IMR-90 (cell line): ENCODE data around the gene CIITA. TPM values are rescaled to one million over a fixed set of nuclear protein-coding genes. Genes with fewer than 3 reads are reported as not detected.

Source experiments
- ATAC-seq: fragments of 200-7000 bp; cut with Tn5 transposase; 2 replicates; pipeline ENCODE4 v1.9.1; 2020; ENCODE audit warnings: low read depth, mild to moderate bottlenecking, moderate library complexity
- BruUV-seq: library from RNA; stranded (reverse); fragments of 400-500 nt; replicated peaks from 2 replicates; lab custom pipeline; 2021; lab: Mats Ljungman, UMichigan
- CTCF ChIA-PET: fragments of 300-600 bp; formaldehyde crosslinking; extraction: SDS; loops from one replicate; lab custom pipeline; 2021; ENCODE audit warnings: antibody characterized with exemption; lab: Yijun Ruan, JAX
- POLR2A ChIA-PET: fragments of 300-600 bp; sonication (Branson Sonifier 250); formaldehyde crosslinking; loops from one replicate; lab custom pipeline; 2022; ENCODE audit warnings: antibody characterized with exemption; ENCODE audit not compliant: unreplicated experiment; lab: Charles Lee
- DNase-seq: peaks from one replicate; pipeline ENCODE4 v3.0.0; 2013
- H2AFZ ChIP-seq: replicated peaks from 2 replicates; pipeline ENCODE3; 2013; ENCODE audit warnings: low read length, mild to moderate bottlenecking; ENCODE audit not compliant: poor library complexity
- H2AK5ac ChIP-seq: 2 replicates; pipeline ENCODE4 v1.6.1; 2013; ENCODE audit warnings: low read depth, low read length, inconsistent platforms
- H2AK9ac ChIP-seq: replicated peaks from 2 replicates; pipeline ENCODE3; 2013; ENCODE audit warnings: mild to moderate bottlenecking, low read depth, low read length, moderate library complexity; ENCODE audit not compliant: poor library complexity
- H2BK120ac ChIP-seq: 2 replicates; pipeline ENCODE4 v1.6.1; 2013; ENCODE audit warnings: low read depth, low read length, inconsistent platforms
- H2BK15ac ChIP-seq: 3 replicates; pipeline ENCODE4 v1.6.1; 2013; ENCODE audit warnings: low read depth, low read length, inconsistent platforms
- H2BK20ac ChIP-seq: 2 replicates; pipeline ENCODE4 v1.6.1; 2013; ENCODE audit warnings: low read depth, mild to moderate bottlenecking, inconsistent platforms, low read length, moderate library complexity
- H2BK5ac ChIP-seq: 2 replicates; pipeline ENCODE4 v1.6.1; 2013; ENCODE audit warnings: mild to moderate bottlenecking, low read depth, low read length, inconsistent platforms; ENCODE audit not compliant: poor library complexity, severe bottlenecking
- H3K14ac ChIP-seq: replicated peaks from 2 replicates; pipeline ENCODE4 v1.6.1; 2013; ENCODE audit warnings: low read depth, low read length, inconsistent platforms
- H3K18ac ChIP-seq: 2 replicates; pipeline ENCODE4 v1.6.1; 2013; ENCODE audit warnings: low read depth, low read length, control low read depth
- H3K23ac ChIP-seq: 2 replicates; pipeline ENCODE4 v1.6.1; 2013; ENCODE audit warnings: low read depth, low read length, inconsistent platforms
- H3K27ac ChIP-seq: 2 replicates; pipeline ENCODE4 v1.5.1; 2013; ENCODE audit warnings: mild to moderate bottlenecking, control low read depth, low read length; ENCODE audit not compliant: insufficient read depth
- H3K27me3 ChIP-seq: 2 replicates; pipeline ENCODE4 v1.6.1; 2013; ENCODE audit warnings: low read length; ENCODE audit not compliant: control insufficient read depth, insufficient read depth
- H3K36me3 ChIP-seq: 2 replicates; pipeline ENCODE4 v1.6.1; 2013; ENCODE audit warnings: low read length, mixed read lengths; ENCODE audit not compliant: control insufficient read depth, insufficient read depth
- H3K4ac ChIP-seq: 2 replicates; pipeline ENCODE4 v1.6.1; 2013; ENCODE audit warnings: low read depth, low read length, inconsistent platforms
- H3K4me1 ChIP-seq: 2 replicates; pipeline ENCODE4 v1.6.1; 2013; ENCODE audit warnings: low read length, mixed read lengths; ENCODE audit not compliant: control insufficient read depth, insufficient read depth
- H3K4me2 ChIP-seq: 2 replicates; pipeline ENCODE4 v1.6.1; 2013; ENCODE audit warnings: low read depth, mild to moderate bottlenecking, control low read depth, low read length, moderate library complexity
- H3K4me3 ChIP-seq: 2 replicates; pipeline ENCODE4 v1.5.1; 2013; ENCODE audit warnings: low read depth, mild to moderate bottlenecking, control low read depth, low read length, moderate library complexity; ENCODE audit not compliant: insufficient read depth
- H3K56ac ChIP-seq: 2 replicates; pipeline ENCODE4 v1.6.1; 2013; ENCODE audit warnings: low read length, inconsistent platforms; ENCODE audit not compliant: insufficient read depth; ENCODE audit errors: extremely low read depth
- H3K79me1 ChIP-seq, 2 experiments: 2 replicates each; pipeline ENCODE4 v1.6.1; 2013; ENCODE audit warnings: low read length in 2 of 2, inconsistent platforms in 1 of 2, low read depth in 1 of 2
- H3K9ac ChIP-seq: 2 replicates; pipeline ENCODE4 v1.6.1; 2013; ENCODE audit warnings: low read depth, low read length, control low read depth
- H3K9me1 ChIP-seq: 2 replicates; pipeline ENCODE4 v1.6.1; 2013; ENCODE audit warnings: low read length, inconsistent platforms; ENCODE audit not compliant: insufficient read depth
- H3K9me3 ChIP-seq: 2 replicates; pipeline ENCODE4 v1.6.1; 2013; ENCODE audit warnings: low read length; ENCODE audit not compliant: control insufficient read depth, insufficient read depth
- H4K20me1 ChIP-seq: 2 replicates; pipeline ENCODE4 v1.6.1; 2013; ENCODE audit warnings: low read length, inconsistent platforms; ENCODE audit not compliant: insufficient read depth
- H4K5ac ChIP-seq: 2 replicates; pipeline ENCODE4 v1.6.1; 2013; ENCODE audit warnings: mild to moderate bottlenecking, low read depth, low read length, control low read depth
- H4K8ac ChIP-seq, 2 experiments: 2 replicates each; pipeline ENCODE4 v1.6.1; 2013; ENCODE audit warnings: low read depth in 2 of 2, low read length in 2 of 2, control low read depth in 1 of 2, inconsistent platforms in 1 of 2
- H4K91ac ChIP-seq: 2 replicates; pipeline ENCODE4 v1.6.1; 2013; ENCODE audit warnings: low read depth, low read length, inconsistent platforms; ENCODE audit not compliant: insufficient read depth
- BHLHE40 ChIP-seq: fragments of 150-350 bp; IDR thresholded peaks from 2 replicates; pipeline ENCODE4 v1.6.1; 2016; ENCODE audit warnings: mild to moderate bottlenecking, low read depth, low read length
- CEBPB ChIP-seq: IDR thresholded peaks from 2 replicates; pipeline ENCODE4 v1.6.1; 2012; ENCODE audit warnings: low read depth, low read length, improper control_type of control experiment
- CHD1 ChIP-seq: IDR thresholded peaks from 2 replicates; pipeline ENCODE4 v1.6.1; 2012; ENCODE audit warnings: low read depth, low read length, improper control_type of control experiment
- CTCF ChIP-seq: conservative IDR thresholded peaks from 2 replicates; pipeline ENCODE4 v1.5.1; 2012; ENCODE audit warnings: mild to moderate bottlenecking, low read depth, low read length, improper control_type of control experiment
- FOS ChIP-seq: fragments of 150-350 bp; IDR thresholded peaks from 2 replicates; pipeline ENCODE4 v1.6.1; 2016; ENCODE audit warnings: low read depth, low read length
- MAZ ChIP-seq: IDR thresholded peaks from 2 replicates; pipeline ENCODE4 v1.6.1; 2012; ENCODE audit warnings: low read depth, mild to moderate bottlenecking, low read length, improper control_type of control experiment, moderate library complexity, borderline replicate concordance
- MXI1 ChIP-seq: IDR thresholded peaks from 2 replicates; pipeline ENCODE4 v1.6.1; 2012; ENCODE audit warnings: low read depth, mild to moderate bottlenecking, low read length, moderate library complexity, borderline replicate concordance
- NFE2L2 ChIP-seq: fragments of 150-350 bp; IDR thresholded peaks from 2 replicates; pipeline ENCODE4 v1.6.1; 2016; ENCODE audit warnings: low read depth, mild to moderate bottlenecking, low read length
- POLR2A ChIP-seq: IDR thresholded peaks from 2 replicates; pipeline ENCODE4 v1.6.1; 2012; ENCODE audit warnings: mild to moderate bottlenecking, low read depth, low read length
- RAD21 ChIP-seq: IDR thresholded peaks from 2 replicates; pipeline ENCODE4 v1.6.1; 2012; ENCODE audit warnings: low read length, improper control_type of control experiment
- SMC3 ChIP-seq: fragments of 150-350 bp; IDR thresholded peaks from 2 replicates; pipeline ENCODE4 v1.6.1; 2016; ENCODE audit warnings: low read depth, mild to moderate bottlenecking, antibody characterized with exemption, low read length, moderate library complexity
- WGBS, 2 experiments: methylation state at CpG; one replicate each; pipeline versions ENCODE4 v1.1.5 to v1.1.7; 2013; ENCODE audit warnings: missing lambda C conversion rate in 2 of 2; ENCODE audit not compliant: insufficient read length in 1 of 2; ENCODE audit errors: extremely low coverage in 2 of 2; 5-methylcytosine and 5-hydroxymethylcytosine counted together
- dilution Hi-C: fragments of 300-500 bp; cut with HindIII; formaldehyde crosslinking; loops from one replicate; pipeline ENCODE4 v1.14.3; 2018; ENCODE audit warnings: low sequenced_read_pairs; ENCODE audit not compliant: unreplicated experiment
- in situ Hi-C: fragments of 300-500 bp; cut with MboI; formaldehyde crosslinking; loops from 3 replicates; pipeline ENCODE4 v1.14.3; 2019; ENCODE audit warnings: low sequenced_read_pairs, inconsistent platforms, mixed read lengths
- intact Hi-C: fragments of 100-400 bp; cut with micrococcal nuclease; formaldehyde crosslinking; loops from 2 replicates; pipeline ENCODE4 v1.10.0; 2022
- polyA plus RNA-seq, 3 experiments: library from polyadenylated mRNA; depleted of rRNA; stranded (reverse); fragments of >200 nt; gene quantifications; 2 replicates each; pipeline ENCODE4 v1.2.3, GENCODE V29; 2012; ENCODE audit warnings: low replicate concordance in 1 of 3
- total RNA-seq: library from RNA; depleted of rRNA; stranded (reverse); fragments of >200 nt; gene quantifications from 2 replicates; pipeline ENCODE4 v1.2.3, GENCODE V29; 2012
- TF ChIP-seq, protein P1 (sequence below): fragments of 150-350 bp; IDR thresholded peaks from 2 replicates; pipeline ENCODE4 v1.6.1; 2017; ENCODE audit warnings: mild to moderate bottlenecking, antibody characterized with exemption, low read length, low read depth

The CIITA gene
- total and polyA plus RNA-seq, 2 of the 4 experiments (the other 2 are of a cell fraction), result 0.10 TPM; not detected in 1

DNA sequence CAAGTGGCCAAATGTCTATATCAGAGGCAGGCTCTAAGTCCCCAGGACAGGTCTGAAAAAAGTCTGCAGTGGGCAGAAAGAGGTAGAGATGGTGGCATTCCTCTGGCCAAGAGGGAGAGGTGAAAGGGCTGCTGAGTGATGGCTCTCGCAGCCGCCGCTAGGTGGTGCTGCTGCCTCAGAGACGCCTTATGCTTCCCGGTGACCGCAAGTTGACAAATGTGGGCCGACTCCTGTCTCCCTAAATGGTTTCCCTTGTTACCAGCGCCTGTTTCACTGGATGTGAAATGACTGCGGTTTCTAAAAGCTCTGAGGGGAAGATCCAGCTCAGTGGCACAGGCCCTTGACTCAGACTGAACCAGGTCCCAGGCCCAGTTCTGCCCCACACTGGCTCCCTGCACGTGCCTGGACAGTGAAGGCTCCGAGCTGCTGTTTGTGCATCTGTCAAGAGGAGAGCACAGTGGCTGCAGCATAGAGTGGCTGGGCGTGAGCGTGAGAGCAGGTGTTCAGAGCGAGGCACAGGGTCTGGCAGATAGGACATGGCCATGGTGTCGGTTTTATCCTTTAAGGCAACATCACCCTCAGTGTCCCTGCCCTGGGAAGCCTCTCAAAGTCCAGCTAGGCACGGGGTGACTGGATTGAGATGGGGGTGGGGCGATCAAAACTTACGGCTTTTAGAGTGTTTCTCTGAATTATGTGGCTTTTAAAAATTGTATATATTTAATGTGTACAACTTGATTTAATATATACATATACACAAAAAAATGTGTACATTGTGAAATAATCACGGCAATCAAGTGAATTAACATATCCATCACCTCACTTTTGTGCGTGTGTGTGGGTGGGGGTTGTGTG, 87.3 kb downstream of the CIITA start:
- H3K4me3 ChIP-seq, result no peak overlapping the region
- H4K8ac ChIP-seq, result 0 out of 4 replicates have a peak overlapping the region, but pooled peaks of 1 of the 2 experiments have one; percentile 7
- peak overlapping the region; percentile 25 for H2BK5ac ChIP-seq
- no peak overlapping the region for H2BK15ac ChIP-seq
- H3K9me1 ChIP-seq, result peaks cover 8% of the 10 kb centered on the region
- ATAC-seq (peak; percentile 85), DNase-seq (peak; percentile 86)
- POLR2A ChIA-PET, result interaction anchor here (1.4 kb wide), 1 partner anchor 292 kb away, joined by 9 read pairs; the partner anchor contains the start of gene SOCS1
- peak overlapping the region; percentile 46 for H2AK5ac ChIP-seq
- no peak overlapping the region for H4K5ac ChIP-seq
- H2AFZ ChIP-seq, result peak overlapping the region; percentile 75
- BruUV-seq, result no TSS peak
- H4K20me1 ChIP-seq, result peaks cover 5% of the 10 kb centered on the region; the same call in 1 of the 2 replicates
- H4K91ac ChIP-seq, result no peak overlapping the region
- no peak overlapping the region for H3K9ac ChIP-seq
- TF ChIP-seq CEBPB, result peak; percentile 23; the same call in 1 of the 2 replicates
- peak; percentile 80 for TF ChIP-seq SMC3
- TF ChIP-seq MAZ, result 0 out of 2 replicates have a peak, but pooled peaks have one; percentile 18
- peak; percentile 98 for TF ChIP-seq CTCF
- peak; percentile 83 for TF ChIP-seq MXI1
- TF ChIP-seq FOS, result 0 out of 2 replicates have a peak, but pooled peaks have one; percentile 3
- TF ChIP-seq BHLHE40, result peak; percentile 95
- TF ChIP-seq NFE2L2, result no peak
- no peak for TF ChIP-seq CHD1
- peak; percentile 98 for TF ChIP-seq RAD21
- peak; percentile 35; the same call in 1 of the 2 replicates for TF ChIP-seq POLR2A
- TF ChIP-seq, protein P1, sequence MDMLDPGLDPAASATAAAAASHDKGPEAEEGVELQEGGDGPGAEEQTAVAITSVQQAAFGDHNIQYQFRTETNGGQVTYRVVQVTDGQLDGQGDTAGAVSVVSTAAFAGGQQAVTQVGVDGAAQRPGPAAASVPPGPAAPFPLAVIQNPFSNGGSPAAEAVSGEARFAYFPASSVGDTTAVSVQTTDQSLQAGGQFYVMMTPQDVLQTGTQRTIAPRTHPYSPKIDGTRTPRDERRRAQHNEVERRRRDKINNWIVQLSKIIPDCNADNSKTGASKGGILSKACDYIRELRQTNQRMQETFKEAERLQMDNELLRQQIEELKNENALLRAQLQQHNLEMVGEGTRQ, result no peak
- no peak overlapping the region for H3K56ac ChIP-seq
- peak overlapping the region; percentile 68 for H3K4ac ChIP-seq
- H2BK120ac ChIP-seq, result 0 out of 2 replicates have a peak overlapping the region, but pooled peaks have one; percentile 29
- peaks cover 20% of the 10 kb centered on the region for H3K4me1 ChIP-seq
- H3K18ac ChIP-seq, result peak overlapping the region; percentile 7; the same call in 1 of the 2 replicates
- no peaks in the 10 kb centered on the region for H3K27me3 ChIP-seq
- H2BK20ac ChIP-seq, result no peak overlapping the region
- H3K36me3 ChIP-seq, result peaks cover 12% of the 10 kb centered on the region
- H3K27ac ChIP-seq, result peak overlapping the region; percentile 8; the same call in 1 of the 2 replicates
- 4% methylated on average over 5 of the region's 20 CpGs; no CpG with 5 or more reads in 1 of the 2 experiments for WGBS, 2 experiments
- H3K79me1 ChIP-seq, result peaks cover 10 to 63% of the 10 kb centered on the region in 2 experiments
- CTCF ChIA-PET, result interaction anchor here (0.6 to 1.6 kb wide), 21 partner anchors 10 to 568 kb away, joined by 3 to 7 read pairs (median 3); partner anchors contain the start of genes DEXI and SOCS1
- H3K4me2 ChIP-seq, result peak overlapping the region; percentile 13
- no peaks in the 10 kb centered on the region for H3K9me3 ChIP-seq
- dilution Hi-C loops (no loop called here), in situ Hi-C loops (loop anchor here (10.0 to 25.0 kb wide), 4 partner anchors 573 to 848 kb away; a partner anchor contains a TSS), intact Hi-C loops (loop anchor here (1.0 to 10.0 kb wide), 6 partner anchors 291 to 751 kb away; no protein-coding TSS in a partner anchor)
- H2AK9ac ChIP-seq, result peak overlapping the region; percentile 86
- no peak overlapping the region for H3K23ac ChIP-seq
- H3K14ac ChIP-seq, result peak overlapping the region; percentile 41
